Activated CD4-positive, alpha-beta T cell treated with anti-CD3 and anti-CD28 coated beads for 48 hours (primary cell): ENCODE results near the gene GNG12.
"Not testable (repeated sequence)": the region's sequence is repeated elsewhere in the genome, so short reads cannot be mapped to it uniquely, and the experiment has no call there.

Source experiments
- DNase-seq: peaks from one replicate; pipeline ENCODE4 v3.0.0-alpha.2; 2020

GNG12 gene

GRCh38 chr1:67675800-67676199 is 157.5 kb downstream of the GNG12 start:
- DNase-seq: no peak

DNA sequence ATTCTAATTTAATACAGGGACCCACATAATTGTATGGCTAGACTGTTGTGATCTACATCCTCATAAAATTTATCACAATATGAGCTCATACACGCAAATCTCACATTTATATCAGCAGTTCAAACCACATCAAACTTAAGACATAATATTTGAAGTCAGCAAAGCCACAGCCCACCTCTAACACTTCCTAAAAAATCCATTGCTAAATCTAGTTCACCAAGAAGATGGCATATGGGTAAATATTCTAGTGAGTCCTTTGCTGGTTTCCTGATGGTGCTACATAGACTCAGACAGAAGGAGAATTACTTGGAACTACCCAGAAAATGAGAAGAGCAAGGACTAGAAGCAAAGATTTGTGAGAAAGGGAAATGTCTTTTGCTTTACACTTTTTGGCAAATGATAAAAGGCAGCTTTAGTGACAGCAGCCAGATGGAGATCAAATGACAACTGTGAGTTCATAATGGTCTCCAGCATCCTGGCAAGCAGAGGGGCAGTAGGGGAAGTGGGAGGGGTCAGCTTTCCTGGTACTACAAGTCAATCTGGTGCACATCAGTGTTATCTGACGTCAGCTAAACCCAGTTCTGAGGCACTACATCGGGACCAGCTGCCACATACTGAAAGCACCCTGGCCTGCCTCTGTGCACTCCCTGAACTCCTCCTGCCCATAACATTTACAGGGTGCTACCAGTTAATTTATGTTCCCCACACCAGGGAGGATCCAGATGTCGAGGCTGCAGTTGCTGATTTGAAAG is 158.8 kb downstream of the GNG12 start:
- peak; percentile 35 for DNase-seq

DNA sequence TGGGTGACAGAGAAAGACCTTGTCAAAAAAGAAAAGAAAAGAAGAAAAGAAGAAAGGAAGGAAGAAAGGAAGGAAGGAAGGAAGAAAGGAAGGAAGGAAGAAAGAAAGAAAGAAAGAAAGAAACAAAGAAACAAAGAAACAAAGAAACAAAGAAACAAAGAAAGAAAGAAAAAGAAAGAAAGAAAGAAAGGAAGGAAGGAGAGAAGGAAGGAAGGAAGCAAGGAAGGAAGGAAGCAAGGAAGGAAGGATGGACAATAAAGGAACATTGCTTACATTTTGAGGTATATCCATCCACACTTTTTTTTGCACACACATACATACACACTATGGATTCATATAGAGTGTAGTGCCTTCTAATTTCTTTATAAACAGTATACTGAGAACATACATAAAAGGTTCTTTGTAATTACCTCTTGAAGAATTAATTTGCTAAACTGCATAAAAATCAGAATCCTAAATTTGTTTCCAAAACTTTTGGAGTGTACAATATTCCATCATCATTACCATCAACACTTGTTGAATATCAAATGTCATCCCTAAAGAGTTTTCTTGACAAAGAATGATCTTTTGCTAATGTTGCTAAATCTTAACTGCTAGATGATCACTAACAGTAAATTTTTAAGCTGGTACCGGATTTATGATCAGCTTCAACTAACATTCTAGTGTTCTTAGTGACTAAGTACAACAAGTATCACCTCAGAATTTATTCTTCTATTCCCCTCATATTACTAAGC is 159.6 kb downstream of the GNG12 start:
- DNase-seq: no peak

DNA sequence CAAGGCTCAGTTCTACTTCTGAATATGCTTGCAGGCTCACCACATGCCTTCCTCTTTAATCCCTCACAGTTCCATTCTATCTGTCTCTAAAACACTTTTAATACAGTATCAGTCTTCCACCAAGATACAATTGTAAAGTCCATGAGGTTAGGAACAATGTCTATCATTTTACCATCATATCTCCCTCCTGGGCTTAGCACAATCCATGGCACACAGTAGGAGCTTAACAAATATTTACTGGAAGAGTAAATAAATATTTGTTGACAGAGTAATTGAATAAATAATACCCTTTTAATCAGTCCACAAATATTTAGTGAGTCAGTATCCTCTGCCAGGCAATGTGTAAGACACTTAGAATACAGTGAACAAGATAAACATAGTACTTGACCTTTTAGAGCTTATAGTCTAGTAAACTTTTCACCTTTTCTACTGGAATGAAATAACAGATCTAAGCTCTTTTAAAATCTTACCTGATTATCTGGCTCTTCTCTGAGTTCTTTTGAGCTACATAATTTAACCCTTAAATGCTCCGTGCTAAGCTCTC is 160.9 kb downstream of the GNG12 start:
- DNase-seq: no peak

DNA sequence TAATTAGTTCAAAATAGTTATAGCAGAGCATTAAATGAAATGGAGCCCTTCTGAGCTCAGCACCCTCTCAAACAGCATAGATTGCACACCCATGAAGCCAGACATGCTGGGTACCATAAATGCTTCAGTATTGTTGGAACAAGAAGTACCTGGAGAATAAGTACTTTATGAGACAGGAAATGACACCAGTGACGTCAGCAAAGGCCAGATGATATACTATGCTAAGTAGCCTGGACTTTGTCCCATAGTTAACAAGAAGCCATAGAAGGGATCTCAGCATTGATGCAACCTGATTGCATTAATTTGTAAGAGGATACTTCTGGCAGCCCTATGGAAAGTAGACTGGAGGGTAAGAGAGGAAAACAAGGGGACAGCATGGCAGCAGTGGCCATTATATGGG is 164.6 kb downstream of the GNG12 start:
- no peak for DNase-seq

DNA sequence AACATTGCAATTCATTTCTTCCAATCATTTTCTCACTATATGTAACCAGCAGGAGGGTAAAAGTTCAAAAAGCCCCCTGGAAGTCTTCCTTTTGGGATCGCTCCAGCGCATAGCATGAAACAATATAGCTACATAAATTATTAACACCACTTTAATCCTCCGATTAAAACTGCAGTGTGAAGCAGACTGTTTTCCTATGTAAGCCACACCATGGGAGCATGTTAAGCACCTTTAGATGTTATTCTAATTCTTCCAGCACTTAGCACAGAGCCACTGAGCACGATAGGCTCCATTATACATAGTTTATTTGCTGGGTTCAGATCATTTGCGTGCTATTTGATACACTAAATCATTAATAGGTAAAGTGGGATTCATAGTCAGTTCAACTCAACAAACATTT is 166.6 kb downstream of the GNG12 start:
- DNase-seq: no peak

- DNase-seq: not testable (repeated sequence)
These were observed 168.0 kb downstream of the GNG12 start for GRCh38 chr1:67665307-67665706.

DNA sequence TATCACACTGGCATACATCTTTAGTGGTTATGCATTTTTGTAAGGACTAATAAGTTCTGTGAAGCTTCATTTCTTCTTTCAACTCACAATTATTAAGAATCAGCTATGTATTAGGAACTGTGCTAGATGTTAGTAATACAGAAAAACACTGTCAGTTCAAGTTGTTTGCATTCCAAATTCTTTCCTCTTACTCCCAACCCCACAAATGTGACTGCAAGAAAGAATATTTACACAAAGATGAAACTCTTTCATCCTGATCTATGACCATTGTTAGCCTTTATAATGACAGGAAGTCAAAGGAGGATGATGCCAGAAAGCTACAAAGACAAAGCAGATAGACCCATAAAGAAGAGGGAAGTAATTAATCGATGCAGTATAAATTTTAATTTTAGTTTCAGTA is 169.2 kb downstream of the GNG12 start:
- DNase-seq: no peak

DNA sequence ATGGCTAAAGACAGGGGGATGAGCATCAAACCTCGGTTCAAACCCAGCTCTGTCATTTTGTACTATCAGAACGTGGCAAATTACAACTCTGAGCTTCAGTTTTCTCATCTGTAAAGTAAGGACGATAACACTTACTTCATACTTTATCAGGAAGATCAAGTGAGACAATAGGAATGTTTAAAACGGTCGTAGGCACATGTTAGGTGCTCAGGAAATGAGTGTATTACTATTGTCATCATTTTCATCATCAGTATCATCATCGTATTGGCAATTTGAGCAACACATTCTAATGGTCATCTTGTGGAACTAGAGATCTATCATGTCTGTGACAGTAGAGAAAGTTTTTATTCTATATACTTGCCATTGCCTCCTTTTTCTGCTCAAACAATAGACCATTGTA is 170.4 kb downstream of the GNG12 start:
- no peak for DNase-seq

DNA sequence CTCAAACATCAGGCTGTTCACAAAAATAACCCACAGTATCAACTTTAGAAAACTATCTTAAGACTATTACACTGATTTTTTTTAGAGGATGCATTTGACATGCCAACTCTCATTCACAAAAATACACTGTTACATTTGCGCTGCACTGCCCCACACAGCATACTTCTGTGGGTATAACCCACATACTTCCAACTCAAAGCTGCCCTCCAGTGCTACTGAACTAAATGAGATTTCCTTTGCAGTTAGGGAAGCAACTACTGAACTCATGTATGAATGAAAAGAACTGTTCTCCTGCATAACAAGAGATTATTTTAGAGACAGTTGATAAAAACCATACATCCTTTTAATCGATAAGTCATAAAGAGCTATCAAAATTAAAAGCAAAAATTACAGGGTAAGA is 174.0 kb downstream of the GNG12 start:
- DNase-seq: no peak

- not testable (repeated sequence) for DNase-seq
These were observed 176.1 kb downstream of the GNG12 start for GRCh38 chr1:67657152-67657551.

DNA sequence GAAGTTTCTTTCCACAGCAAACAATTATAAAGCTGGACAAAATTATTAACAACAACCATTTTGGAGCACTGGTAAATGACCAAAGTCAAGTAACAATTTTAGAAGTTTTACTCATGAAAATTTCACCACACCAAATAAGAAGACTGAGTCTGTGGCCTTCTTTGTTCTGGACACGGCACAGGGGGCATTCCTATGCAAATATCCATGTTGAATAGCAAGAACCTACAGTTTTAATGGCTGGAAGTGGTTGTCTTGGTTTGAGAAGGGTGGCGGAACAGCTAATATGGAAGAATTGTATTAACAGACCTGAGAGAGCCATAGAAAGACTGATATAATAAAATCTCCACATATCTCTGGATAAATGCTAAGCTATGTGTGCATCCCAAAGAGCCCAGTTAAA is 177.7 kb downstream of the GNG12 start:
- no peak for DNase-seq

- DNase-seq: no peak
These were observed 180.0 kb downstream of the GNG12 start for GRCh38 chr1:67653304-67653703.

- no peak for DNase-seq
These were observed 180.5 kb downstream of the GNG12 start for GRCh38 chr1:67652800-67653199.
